IPS-18a (cell line): ENCODE data around the gene DIP2A.
A peak's percentile ranks its signal among the peaks of the same experiment; 100 is the strongest.
"Not testable (repeated sequence)": the region's sequence is repeated elsewhere in the genome, so short reads cannot be mapped to it uniquely, and the experiment has no call there.

Source experiments
- H3K27ac ChIP-seq: one replicate; pipeline ENCODE4 v1.5.1; 2013; ENCODE audit warnings: low read length
- H3K27me3 ChIP-seq: one replicate; pipeline ENCODE4 v1.6.1; 2013; ENCODE audit warnings: mild to moderate bottlenecking, low read length; ENCODE audit not compliant: control insufficient read depth, insufficient read depth
- H3K36me3 ChIP-seq: one replicate; pipeline ENCODE4 v1.6.1; 2013; ENCODE audit warnings: low read depth, low read length; ENCODE audit not compliant: control insufficient read depth
- H3K4me1 ChIP-seq: one replicate; pipeline ENCODE4 v1.6.1; 2013; ENCODE audit warnings: low read depth, low read length; ENCODE audit not compliant: control insufficient read depth
- H3K4me3 ChIP-seq: one replicate; pipeline ENCODE4 v1.5.1; 2013; ENCODE audit warnings: low read length
- H3K9ac ChIP-seq: one replicate; pipeline ENCODE4 v1.6.1; 2013; ENCODE audit warnings: mild to moderate bottlenecking, low read length, moderate library complexity
- H3K9me3 ChIP-seq: one replicate; pipeline ENCODE4 v1.6.1; 2013; ENCODE audit warnings: low read depth, low read length; ENCODE audit not compliant: control insufficient read depth

Gene DIP2A

GRCh38 chr21:46437511-46437910 lies 21.2 kb upstream of the DIP2A start:
- H3K27me3 ChIP-seq, result no peaks in the 10 kb centered on the region
- no peaks in the 10 kb centered on the region for H3K4me1 ChIP-seq
- H3K36me3 ChIP-seq, result peaks cover 49% of the 10 kb centered on the region

GRCh38 chr21:46438241-46438640 lies 20.4 kb upstream of the DIP2A start:
- H3K4me1 ChIP-seq, result no peaks in the 10 kb centered on the region
- H3K9me3 ChIP-seq, result no peaks in the 10 kb centered on the region
- H3K9ac ChIP-seq, result no peak overlapping the region
- no peak overlapping the region for H3K4me3 ChIP-seq
- no peak overlapping the region for H3K27ac ChIP-seq
- H3K36me3 ChIP-seq, result peaks cover 53% of the 10 kb centered on the region
- H3K27me3 ChIP-seq, result no peaks in the 10 kb centered on the region

More at GRCh38 chr21:46437511-46437910, 21.2 kb upstream of the DIP2A start:
- Histone ChIP-seq H3K4me3 (no peak overlapping the region), H3K9ac (no peak overlapping the region), H3K9me3 (no peaks in the 10 kb centered on the region), H3K27ac (no peak overlapping the region)

- H3K4me3 ChIP-seq, result no peak overlapping the region
- peaks cover 47% of the 10 kb centered on the region for H3K36me3 ChIP-seq
- H3K27ac ChIP-seq, result no peak overlapping the region
- no peaks in the 10 kb centered on the region for H3K4me1 ChIP-seq
- no peaks in the 10 kb centered on the region for H3K9me3 ChIP-seq
- no peak overlapping the region for H3K9ac ChIP-seq
- H3K27me3 ChIP-seq, result no peaks in the 10 kb centered on the region
These were observed 18.8 kb upstream of the DIP2A start for GRCh38 chr21:46439906-46440305.

- no peak overlapping the region for H3K9ac ChIP-seq
- no peaks in the 10 kb centered on the region for H3K27me3 ChIP-seq
- H3K4me1 ChIP-seq, result peaks cover 4% of the 10 kb centered on the region
- no peak overlapping the region for H3K4me3 ChIP-seq
- H3K9me3 ChIP-seq, result no peaks in the 10 kb centered on the region
- H3K36me3 ChIP-seq, result peaks cover 55% of the 10 kb centered on the region
- H3K27ac ChIP-seq, result no peak overlapping the region
These were observed 17.4 kb upstream of the DIP2A start for GRCh38 chr21:46441331-46441730.

GRCh38 chr21:46441961-46442498 lies 16.7 kb upstream of the DIP2A start:
- H3K9ac ChIP-seq, result no peak overlapping the region
- H3K27ac ChIP-seq, result no peak overlapping the region
- peaks cover 55% of the 10 kb centered on the region for H3K36me3 ChIP-seq

GRCh38 chr21:46442938-46443337 lies 15.8 kb upstream of the DIP2A start:
- no peak overlapping the region for H3K4me3 ChIP-seq
- peak overlapping the region; percentile 18 for H3K27ac ChIP-seq
- H3K27me3 ChIP-seq, result no peaks in the 10 kb centered on the region
- no peak overlapping the region for H3K9ac ChIP-seq
- no peaks in the 10 kb centered on the region for H3K9me3 ChIP-seq
- H3K36me3 ChIP-seq, result peaks cover 47% of the 10 kb centered on the region
- H3K4me1 ChIP-seq, result peaks cover 4% of the 10 kb centered on the region

More at GRCh38 chr21:46441961-46442498, 16.7 kb upstream of the DIP2A start:
- H3K9me3 ChIP-seq, result no peaks in the 10 kb centered on the region
- H3K4me1 ChIP-seq, result peaks cover 4% of the 10 kb centered on the region
- no peaks in the 10 kb centered on the region for H3K27me3 ChIP-seq
- no peak overlapping the region for H3K4me3 ChIP-seq

GRCh38 chr21:46443910-46444309 lies 14.8 kb upstream of the DIP2A start:
- Histone ChIP-seq H3K9ac (no peak overlapping the region), H3K27me3 (no peaks in the 10 kb centered on the region), H3K4me3 (no peak overlapping the region), H3K36me3 (peaks cover 43% of the 10 kb centered on the region), H3K4me1 (peaks cover 4% of the 10 kb centered on the region), H3K27ac (no peak overlapping the region), H3K9me3 (no peaks in the 10 kb centered on the region)

GRCh38 chr21:46448108-46448507 lies 10.6 kb upstream of the DIP2A start:
- H3K27me3 ChIP-seq, result no peaks in the 10 kb centered on the region
- H3K9me3 ChIP-seq, result no peaks in the 10 kb centered on the region

GRCh38 chr21:46448855-46449254 lies 9.8 kb upstream of the DIP2A start:
- not testable (repeated sequence) for H3K9ac ChIP-seq, H3K27me3 ChIP-seq, H3K9me3 ChIP-seq, H3K4me3 ChIP-seq, H3K27ac ChIP-seq, H3K4me1 ChIP-seq
- H3K36me3 ChIP-seq, result peaks cover 10% of the 10 kb centered on the region

More at GRCh38 chr21:46448108-46448507, 10.6 kb upstream of the DIP2A start:
- peaks cover 4% of the 10 kb centered on the region for H3K4me1 ChIP-seq
- no peak overlapping the region for H3K4me3 ChIP-seq
- H3K27ac ChIP-seq, result no peak overlapping the region
- peaks cover 10% of the 10 kb centered on the region for H3K36me3 ChIP-seq
- H3K9ac ChIP-seq, result no peak overlapping the region

GRCh38 chr21:46452710-46453109 lies 6.0 kb upstream of the DIP2A start:
- Histone ChIP-seq H3K9me3 (no peaks in the 10 kb centered on the region), H3K4me3 (no peak overlapping the region), H3K27ac (no peak overlapping the region), H3K27me3 (no peaks in the 10 kb centered on the region), H3K9ac (no peak overlapping the region), H3K4me1 (peaks cover 5% of the 10 kb centered on the region), H3K36me3 (peaks cover 19% of the 10 kb centered on the region)

- Histone ChIP-seq H3K27ac (no peak overlapping the region), H3K4me1 (peaks cover 5% of the 10 kb centered on the region), H3K9me3 (no peaks in the 10 kb centered on the region), H3K27me3 (no peaks in the 10 kb centered on the region), H3K9ac (no peak overlapping the region), H3K4me3 (no peak overlapping the region), H3K36me3 (peaks cover 19% of the 10 kb centered on the region)
These were observed 4.5 kb upstream of the DIP2A start for GRCh38 chr21:46454142-46454541.

- H3K27me3 ChIP-seq, result no peaks in the 10 kb centered on the region
- peaks cover 6% of the 10 kb centered on the region for H3K4me1 ChIP-seq
- H3K9me3 ChIP-seq, result no peaks in the 10 kb centered on the region
- no peak overlapping the region for H3K4me3 ChIP-seq
- H3K36me3 ChIP-seq, result peaks cover 19% of the 10 kb centered on the region
- no peak overlapping the region for H3K9ac ChIP-seq
- H3K27ac ChIP-seq, result no peak overlapping the region
These were observed 3.9 kb upstream of the DIP2A start for GRCh38 chr21:46454634-46455390.
